GM18505 (cell line): Measurements from ENCODE around the gene TET2.
A peak's percentile ranks its signal among the peaks of the same experiment; 100 is the strongest.

Experiments used
- ATAC-seq: cut with Tn5 transposase; IDR thresholded peaks from one replicate; pipeline ENCODE4 v1.9.1; 2021; ENCODE audit not compliant: unreplicated experiment
- POLR2A ChIP-seq: IDR thresholded peaks from 4 replicates; pipeline ENCODE4 v1.6.1; 2011; ENCODE audit warnings: borderline replicate concordance; ENCODE audit not compliant: insufficient read depth, insufficient read length; ENCODE audit errors: extremely low read depth

TET2 gene

DNA sequence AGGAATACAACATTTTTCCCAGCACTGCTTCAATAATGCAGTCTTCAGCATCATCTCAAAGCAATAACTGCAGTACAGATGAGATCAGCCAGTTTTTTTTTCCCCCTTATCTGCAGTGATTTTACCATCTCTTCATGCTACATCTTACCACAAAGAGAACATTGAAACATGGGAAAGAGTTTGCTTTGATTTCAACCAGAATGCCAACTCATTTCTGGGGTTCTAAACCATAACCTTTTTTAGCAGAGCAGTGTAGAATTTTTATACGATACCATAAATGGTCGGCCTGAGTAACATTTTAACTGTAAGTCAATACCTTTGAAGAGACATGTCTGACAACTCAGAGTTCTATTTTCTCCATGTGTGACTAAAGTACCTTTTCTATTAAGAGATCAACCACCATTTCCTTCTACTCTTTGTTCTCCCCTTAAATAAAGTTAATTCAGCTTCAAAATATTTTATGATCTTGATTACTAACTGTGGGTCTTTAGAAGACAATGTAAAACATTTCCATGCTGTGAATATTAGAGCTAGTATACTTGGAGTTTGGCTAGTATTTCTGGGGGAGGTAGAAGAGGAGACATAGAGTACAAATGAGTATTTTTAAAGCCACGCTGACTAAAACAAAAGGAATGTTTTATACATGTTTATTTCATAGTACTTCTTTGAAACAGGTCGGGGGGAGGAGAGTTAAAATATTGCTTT is 69.1 kb downstream of the TET2 start:
- TF ChIP-seq POLR2A = no peak
- ATAC-seq = peak; percentile 59

DNA sequence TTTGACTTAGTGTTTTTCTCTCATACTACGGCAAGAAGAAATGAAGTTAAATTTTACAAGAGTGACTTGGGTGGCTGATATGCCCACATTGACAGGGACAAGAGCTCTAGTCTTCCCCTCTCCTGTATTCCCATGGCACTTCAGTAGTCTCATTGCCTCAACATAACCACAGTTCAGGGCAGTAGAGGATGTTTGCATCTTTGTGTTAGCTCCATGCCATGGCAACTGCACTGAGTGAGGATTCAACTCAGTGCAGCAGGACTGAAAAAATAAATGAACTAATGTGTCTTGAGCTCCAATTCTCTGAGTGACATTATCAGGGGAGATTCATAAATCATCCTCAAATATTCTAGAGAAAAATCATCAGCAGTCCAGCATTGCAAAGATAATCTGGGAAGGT is 78.8 kb downstream of the TET2 start:
- no peak for ATAC-seq
- TF ChIP-seq POLR2A = no peak

DNA sequence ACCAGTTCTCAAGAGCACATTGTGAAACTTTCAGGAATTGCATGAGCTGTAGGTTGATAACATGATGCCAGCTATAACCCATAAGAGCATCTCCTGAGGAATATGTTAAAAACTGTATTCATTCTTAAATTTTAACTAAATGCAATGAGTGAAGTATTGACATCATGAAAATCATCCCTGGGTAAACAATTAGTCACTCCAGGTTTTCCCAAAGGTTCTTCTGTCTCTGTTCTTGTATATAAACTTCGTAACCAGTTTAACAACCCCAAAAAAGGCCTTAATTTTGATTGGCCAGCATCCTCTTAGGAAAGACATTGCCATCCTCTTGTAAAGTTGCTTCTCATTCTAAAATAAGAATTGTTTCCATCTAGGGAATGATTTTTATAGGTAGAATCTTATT is 80.4 kb downstream of the TET2 start:
- ATAC-seq = no peak
- no peak for TF ChIP-seq POLR2A

DNA sequence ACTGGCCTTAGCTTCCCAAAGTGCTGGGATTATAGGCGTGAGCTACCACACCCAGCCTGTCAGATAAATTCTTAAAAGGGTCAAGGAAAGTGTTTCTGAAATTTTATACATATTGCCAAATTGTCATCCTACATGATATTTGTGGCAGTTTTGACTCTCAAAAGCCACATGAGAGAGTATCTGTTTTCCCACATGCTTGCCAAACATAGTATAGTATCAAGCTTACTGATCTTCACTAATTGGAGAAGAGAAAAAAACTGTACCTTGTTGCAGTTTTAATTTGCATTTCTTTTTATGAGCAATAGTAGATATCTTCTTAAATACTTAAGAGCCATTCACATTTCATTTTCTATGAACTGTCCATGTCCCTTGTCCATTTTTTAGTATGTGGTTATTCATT is 83.6 kb downstream of the TET2 start:
- ATAC-seq = no peak
- no peak for TF ChIP-seq POLR2A

DNA sequence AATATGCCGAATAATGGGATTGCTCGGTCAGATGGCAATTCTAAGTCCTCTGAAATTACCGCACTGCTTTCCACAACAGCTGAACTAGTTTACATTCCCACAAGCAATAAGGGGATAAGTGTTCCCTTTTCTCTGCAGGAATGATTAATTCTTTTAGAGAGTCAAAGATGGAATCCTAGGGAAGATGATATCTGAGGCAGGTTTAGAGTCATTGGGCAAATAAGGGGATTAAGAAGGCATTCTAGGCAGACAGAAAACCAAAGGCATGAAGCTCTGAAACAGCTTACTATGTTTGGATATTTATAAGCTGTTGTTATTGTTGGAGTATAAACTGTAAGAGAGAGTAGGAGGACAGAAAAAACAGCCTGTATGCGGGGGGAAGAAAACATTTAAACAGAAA is 85.7 kb downstream of the TET2 start:
- TF ChIP-seq POLR2A = no peak
- ATAC-seq = no peak

DNA sequence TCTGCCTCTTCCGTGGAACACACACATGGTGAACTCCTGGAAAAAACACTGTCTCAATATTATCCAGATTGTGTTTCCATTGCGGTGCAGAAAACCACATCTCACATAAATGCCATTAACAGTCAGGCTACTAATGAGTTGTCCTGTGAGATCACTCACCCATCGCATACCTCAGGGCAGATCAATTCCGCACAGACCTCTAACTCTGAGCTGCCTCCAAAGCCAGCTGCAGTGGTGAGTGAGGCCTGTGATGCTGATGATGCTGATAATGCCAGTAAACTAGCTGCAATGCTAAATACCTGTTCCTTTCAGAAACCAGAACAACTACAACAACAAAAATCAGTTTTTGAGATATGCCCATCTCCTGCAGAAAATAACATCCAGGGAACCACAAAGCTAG is 87.9 kb downstream of the TET2 start:
- ATAC-seq = no peak
- no peak for TF ChIP-seq POLR2A

DNA sequence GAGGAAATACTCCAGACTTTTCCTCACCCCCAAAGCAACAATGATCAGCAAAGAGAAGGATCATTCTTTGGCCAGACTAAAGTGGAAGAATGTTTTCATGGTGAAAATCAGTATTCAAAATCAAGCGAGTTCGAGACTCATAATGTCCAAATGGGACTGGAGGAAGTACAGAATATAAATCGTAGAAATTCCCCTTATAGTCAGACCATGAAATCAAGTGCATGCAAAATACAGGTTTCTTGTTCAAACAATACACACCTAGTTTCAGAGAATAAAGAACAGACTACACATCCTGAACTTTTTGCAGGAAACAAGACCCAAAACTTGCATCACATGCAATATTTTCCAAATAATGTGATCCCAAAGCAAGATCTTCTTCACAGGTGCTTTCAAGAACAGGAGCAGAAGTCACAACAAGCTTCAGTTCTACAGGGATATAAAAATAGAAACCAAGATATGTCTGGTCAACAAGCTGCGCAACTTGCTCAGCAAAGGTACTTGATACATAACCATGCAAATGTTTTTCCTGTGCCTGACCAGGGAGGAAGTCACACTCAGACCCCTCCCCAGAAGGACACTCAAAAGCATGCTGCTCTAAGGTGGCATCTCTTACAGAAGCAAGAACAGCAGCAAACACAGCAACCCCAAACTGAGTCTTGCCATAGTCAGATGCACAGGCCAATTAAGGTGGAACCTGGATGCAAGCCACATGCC is 89.7 kb downstream of the TET2 start:
- peak; percentile 32 for TF ChIP-seq POLR2A
- peak; percentile 80 for ATAC-seq

DNA sequence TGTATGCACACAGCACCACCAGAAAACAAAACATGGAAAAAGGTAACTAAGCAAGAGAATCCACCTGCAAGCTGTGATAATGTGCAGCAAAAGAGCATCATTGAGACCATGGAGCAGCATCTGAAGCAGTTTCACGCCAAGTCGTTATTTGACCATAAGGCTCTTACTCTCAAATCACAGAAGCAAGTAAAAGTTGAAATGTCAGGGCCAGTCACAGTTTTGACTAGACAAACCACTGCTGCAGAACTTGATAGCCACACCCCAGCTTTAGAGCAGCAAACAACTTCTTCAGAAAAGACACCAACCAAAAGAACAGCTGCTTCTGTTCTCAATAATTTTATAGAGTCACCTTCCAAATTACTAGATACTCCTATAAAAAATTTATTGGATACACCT is 90.2 kb downstream of the TET2 start:
- no peak for TF ChIP-seq POLR2A
- ATAC-seq = peak; percentile 29

DNA sequence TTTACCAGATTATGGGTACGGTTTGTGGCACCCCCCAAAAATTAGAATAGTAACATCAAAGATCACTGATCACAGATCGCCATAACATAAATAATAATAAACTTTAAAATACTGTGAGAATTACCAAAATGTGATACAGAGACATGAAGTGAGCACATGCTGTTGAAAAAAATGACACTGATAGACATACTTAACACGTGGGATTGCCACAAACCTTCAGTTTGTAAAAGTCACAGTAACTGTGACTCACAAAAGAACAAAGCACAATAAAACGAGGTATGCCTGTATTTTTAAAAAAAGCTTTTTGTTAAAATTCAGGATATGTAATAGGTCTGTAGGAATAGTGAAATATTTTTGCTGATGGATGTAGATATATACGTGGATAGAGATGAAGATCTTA is 93.4 kb downstream of the TET2 start:
- ATAC-seq = no peak
- TF ChIP-seq POLR2A = no peak

DNA sequence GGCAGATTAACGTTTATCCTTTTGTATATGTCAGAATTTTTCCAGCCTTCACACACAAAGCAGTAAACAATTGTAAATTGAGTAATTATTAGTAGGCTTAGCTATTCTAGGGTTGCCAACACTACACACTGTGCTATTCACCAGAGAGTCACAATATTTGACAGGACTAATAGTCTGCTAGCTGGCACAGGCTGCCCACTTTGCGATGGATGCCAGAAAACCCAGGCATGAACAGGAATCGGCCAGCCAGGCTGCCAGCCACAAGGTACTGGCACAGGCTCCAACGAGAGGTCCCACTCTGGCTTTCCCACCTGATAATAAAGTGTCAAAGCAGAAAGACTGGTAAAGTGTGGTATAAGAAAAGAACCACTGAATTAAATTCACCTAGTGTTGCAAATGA is 94.8 kb downstream of the TET2 start:
- no peak for ATAC-seq
- TF ChIP-seq POLR2A = no peak

DNA sequence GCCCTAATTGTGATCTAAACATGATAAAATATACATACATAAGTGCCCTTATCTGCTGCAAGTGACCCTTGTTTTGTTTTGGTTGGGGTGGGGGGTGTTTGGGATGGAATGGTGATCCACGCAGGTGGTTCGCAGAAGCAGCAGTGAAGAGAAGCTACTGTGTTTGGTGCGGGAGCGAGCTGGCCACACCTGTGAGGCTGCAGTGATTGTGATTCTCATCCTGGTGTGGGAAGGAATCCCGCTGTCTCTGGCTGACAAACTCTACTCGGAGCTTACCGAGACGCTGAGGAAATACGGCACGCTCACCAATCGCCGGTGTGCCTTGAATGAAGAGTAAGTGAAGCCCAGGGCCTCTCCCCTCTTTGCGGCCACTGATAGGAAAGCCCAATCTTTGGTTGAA is 96.8 kb downstream of the TET2 start:
- ATAC-seq = no peak
- no peak for TF ChIP-seq POLR2A

DNA sequence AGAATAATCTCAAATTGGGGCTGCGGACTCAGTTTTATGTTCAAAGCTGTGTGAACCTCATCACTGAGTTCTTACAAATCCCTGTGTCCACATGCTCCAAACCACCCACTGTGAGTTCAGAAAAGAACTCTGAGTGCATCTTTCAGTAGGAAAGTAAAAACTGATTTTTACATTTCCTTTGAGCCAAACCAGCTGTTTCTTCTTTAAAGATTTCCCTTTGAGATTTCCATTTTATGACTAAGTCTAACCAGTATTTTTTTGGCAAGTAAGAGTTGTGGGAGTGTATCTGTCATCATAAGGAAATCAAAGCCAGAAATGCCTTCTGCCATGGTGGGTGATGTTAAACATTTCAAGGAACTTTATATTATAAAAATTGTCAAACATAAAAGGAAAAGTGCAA is 100.0 kb downstream of the TET2 start:
- ATAC-seq = no peak
- TF ChIP-seq POLR2A = no peak

DNA sequence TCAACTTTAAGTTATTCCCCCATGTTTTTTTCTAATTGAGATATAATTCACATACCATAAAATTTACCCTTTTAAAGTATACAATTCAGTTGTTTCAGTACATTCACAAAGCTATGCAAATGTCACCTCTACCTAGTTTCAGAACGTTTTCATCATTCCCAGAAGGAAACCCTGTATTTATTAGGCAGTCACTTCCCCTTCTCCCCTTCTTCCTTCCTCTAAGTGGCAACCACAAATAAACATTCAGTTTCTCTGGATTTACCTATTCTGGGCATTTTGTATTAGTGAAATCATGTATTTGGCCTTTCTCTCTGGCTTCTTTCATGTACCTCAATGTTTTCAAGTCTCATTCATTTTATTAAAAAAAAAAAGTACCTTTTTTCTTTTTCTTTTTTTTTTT is 101.9 kb downstream of the TET2 start:
- no peak for ATAC-seq

DNA sequence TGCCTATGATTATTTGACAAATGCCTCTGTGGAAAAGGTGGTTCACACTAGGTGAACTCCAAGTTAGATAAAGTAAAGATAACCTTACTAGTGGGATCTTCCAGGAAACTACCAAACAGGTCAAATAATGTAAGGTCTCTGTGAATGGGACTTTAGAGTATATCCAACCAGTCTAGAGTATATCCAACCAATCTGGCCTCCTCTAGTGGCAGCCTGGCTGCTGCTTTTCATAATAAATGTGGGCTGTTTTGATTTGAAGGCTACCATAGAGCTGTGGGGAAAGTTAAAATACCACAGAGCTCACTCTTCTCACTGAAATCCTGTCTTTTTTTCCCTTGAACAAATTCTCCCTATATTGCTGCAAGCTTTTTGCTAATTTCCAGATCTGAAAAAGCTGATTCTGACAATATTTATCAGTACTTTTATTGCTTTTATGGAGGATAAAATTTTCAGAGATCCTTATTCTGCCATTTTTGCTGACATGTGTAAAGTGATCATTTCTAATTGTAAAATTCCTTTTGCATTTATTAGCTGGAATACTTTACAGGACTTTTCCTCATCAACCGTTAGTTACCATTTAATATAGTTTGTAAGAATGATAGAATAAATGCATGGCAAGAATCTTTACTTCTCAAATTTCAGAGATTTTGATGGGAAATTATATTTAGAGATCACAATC is 111.3 kb downstream of the TET2 start:
- no peak for TF ChIP-seq POLR2A
- ATAC-seq = no peak

More for the DNA sequence above, 101.9 kb downstream of the TET2 start:
- TF ChIP-seq POLR2A = no peak
